GF-D8 (cell line): ENCODE results near the gene DGKG.

ENCODE experiments used
- DNase-seq: peaks from one replicate; lab custom pipeline; 2025; lab: John Stamatoyannopoulos, UW

Gene DGKG

DNA sequence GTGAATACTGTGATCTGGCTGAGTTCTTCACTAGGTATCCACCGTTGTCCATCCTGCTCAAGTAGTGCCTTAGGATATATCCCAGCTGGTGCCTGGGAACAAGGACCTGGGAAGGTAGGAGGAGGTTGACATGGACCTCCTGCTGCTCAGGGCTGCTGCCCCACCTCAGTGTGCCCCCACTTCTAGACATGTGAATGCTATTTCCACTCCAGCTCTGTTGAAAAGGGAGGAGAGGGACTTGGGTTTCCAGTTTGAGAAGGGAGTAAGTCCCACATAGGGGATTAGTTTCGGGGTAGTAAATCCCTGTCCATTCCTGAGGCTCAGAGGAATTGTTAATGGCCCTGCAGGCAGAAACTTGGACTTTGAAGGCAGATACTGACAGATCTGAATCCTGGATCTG, 220.2 kb downstream of the DGKG start:
- DNase-seq, result no peak

DNA sequence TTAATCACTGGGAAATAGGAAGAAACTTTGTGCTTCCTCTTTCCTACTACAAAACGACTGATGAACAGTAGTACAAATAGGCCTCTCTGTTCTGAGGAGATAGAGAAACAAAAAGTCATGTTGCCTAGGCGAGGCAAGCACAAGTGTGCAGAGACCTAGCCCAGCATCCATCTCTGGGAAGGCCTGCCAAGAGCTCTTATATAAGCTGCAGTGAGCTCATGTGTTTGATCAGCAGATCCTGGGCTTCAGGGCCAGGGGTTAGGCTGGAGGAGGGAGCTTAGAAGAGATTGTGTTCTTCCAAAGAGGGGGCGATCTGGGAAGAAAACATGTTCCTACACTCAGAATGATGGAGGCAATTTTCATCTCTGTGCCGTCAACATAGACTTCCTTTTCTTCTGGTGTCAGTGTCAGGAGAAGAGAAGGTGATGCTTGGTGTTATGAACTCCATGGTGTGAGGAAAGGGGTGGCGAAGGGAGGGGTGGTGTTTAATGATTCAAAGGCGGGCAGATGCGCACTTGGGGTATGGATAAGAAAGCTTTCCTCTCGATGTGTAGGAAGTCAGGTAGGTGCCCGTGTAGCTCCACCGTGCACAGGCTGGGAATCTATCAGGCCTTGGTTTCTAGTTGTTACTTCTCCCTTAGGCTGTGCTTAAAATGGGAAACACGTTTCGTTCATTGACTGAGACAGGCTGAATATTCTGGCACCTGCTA, 223.6 kb downstream of the DGKG start:
- DNase-seq, result no peak

DNA sequence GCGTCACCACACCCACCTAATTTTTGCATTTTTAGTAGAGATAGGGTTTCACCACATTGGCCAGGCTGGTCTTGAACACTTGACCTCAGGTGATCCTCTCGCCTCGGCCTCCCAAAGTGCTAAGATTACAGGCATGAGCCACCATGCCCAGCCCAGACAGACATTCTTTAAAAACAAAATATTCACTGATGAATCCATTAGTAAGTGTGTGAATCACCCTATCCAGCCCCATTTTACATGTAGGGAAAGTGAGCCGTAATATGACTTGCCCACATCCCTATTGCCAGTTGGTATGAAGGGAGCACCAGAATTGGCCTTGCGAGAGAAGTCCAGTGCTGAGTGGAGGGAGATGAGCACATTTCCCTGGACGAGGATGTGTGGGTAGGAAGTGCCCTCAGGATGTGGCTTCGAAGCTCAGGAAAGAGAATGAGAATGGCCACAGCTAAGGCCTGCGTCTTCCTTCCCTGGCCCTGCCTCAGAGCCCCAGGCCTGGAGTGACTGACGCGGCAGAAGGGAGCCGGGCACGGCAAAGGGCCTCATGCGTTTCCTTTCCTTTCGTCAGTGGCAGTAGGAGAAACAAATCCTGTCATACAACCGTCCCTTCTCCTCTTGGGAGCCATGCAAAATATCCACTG, 224.9 kb downstream of the DGKG start:
- DNase-seq, result no peak

DNA sequence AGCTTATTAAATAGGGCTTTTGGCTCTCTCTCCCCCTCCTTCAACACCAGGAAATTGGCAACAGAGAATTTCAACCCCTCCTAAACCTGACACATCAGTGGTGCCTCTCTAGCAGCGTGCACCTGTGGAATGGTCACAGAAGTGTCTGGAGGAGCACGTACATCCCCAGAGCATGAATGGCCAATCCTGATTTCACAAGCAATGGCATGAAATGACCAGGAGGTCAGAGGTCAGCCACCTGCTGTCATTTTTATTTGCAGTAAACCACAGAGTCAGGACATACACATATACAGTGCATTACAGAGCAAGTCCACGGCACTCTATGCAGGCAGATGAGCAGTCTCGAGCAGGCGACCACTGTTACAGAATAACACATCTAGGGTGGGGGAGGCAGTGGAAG, 228.1 kb downstream of the DGKG start:
- DNase-seq, result no peak

DNA sequence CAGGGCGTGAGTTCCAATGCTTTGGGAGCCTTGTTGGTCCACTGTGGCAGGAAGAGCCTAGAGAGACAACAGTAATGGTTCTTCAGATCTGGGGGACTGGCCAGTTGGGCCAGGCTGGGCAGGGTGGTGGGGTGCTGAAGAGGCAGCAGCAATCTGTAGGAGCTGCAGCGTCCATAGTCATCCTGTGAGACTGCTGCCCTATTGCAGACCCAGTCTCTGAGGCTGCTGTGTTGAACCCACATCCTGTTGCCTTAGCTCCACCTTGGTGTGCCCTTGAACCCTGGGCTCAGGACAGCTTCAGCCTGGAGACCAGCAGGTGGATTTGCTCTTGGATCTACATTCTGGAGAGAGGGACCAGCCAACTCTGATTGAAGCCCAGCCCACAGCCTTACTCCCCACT, 229.5 kb downstream of the DGKG start:
- DNase-seq, result no peak

DNA sequence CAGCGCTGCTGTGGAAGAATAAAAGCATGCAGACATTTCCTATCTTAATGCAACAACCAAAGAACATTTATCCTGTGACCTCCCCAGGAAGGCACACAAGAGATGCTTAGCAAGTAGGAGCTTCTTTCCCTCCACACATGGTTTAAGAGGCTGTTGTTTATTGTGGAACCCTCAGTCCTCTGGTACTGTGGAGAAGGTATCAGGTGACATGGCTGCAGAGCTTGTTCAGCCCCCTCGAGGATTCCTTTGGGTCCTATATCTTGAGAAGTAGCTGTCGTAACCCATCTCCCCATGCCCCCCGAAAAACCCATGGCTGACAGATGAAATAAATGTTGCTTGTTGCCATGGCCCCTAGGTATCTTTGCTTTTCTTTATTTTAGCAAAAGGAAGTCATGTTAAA, 232.8 kb downstream of the DGKG start:
- DNase-seq, result no peak

DNA sequence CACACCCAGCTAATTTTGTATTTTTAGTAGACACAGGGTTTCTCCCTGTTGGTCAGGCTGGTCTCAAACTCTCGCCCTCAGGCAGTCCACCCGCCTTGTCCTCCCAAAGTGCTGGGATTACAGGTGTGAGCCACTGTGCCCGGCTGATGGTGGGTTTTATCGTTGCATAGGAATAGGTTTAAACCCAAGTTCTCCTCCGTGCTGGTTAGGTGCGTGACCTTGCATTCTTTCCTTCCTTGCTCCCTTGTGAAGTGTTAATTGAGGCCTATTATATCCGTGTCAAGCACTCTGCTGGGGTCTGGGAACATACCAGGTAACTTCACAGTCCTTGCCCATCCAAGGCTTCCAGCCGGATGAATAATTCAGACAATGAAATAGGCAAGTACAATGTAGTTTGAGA, 233.9 kb downstream of the DGKG start:
- no peak for DNase-seq

DNA sequence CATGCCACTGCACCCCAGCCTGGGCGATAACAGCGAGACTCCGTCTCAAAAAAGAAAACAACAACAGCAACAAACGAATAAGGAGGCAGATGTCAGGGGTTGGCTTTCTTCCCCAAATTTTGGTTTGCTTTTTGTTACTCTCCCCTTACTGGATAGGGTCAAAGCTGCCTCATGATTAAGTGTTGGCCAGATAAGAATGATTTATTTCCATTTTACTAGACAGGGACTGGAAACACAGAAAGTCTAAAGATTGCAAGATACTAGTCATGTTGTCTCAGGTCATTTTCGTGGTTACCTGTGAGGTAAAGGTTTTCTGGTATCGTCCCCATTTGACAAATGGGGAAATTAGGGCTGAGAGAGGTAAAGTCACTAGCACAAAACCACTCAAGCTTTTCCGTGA, 234.6 kb downstream of the DGKG start:
- DNase-seq, result no peak

DNA sequence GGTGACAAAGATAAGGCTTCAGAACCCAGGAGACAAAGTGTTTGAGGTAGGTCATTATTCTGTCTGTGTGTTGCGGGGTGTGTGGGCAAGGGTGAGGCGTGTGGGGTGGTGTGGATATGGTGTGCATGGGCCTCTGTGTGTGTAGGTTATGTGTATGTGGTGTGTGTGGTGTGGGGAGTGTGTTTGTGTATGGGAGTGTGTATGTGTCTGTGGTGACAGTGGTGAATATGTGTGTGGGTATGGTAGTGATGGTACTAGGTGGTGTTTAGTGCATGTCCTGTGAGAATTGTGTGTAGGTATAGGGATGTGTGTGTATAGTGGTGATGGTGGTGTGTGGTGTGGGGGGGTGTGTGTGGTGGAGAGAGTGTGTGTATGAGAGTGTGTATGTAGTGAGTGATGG, 236.9 kb downstream of the DGKG start:
- DNase-seq, result no peak

DNA sequence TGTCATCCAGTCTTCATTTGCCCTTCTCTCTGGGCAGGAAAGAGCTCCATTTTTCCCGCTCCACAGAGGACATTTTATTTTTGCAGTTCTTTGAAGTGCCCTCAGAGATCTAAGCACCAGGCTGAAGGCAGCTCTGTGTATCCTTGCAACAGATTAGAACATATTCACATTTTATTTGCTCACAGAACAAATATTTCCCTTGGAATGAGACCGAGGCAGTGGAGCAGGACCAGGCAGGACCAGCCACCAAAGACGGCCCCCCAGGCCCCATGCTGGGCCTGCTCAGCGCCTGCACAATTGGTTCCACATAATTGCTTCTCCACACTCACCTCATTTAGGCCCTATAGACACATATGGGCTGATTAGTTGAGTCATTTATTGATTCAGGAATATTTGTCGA, 237.4 kb downstream of the DGKG start:
- no peak for DNase-seq

DNA sequence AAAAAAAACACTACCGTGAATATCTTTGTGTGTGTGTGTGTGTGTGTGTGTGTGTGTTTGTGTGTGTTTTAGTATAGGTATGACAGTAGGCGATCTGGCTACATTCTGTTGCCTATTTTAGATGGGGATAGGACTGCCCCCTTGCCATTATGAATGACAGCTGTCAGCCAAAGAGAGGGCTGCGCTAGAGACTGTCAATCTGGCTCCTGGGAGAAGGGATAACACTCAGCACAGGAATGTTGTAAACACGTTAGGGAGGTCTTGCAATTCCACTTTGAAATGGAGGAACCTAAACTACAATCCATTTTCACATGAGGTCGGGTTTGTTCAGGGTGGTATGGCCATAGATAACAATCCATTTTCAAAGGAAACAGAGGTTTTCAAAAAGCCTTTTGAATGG, 239.0 kb downstream of the DGKG start:
- DNase-seq, result no peak

DNA sequence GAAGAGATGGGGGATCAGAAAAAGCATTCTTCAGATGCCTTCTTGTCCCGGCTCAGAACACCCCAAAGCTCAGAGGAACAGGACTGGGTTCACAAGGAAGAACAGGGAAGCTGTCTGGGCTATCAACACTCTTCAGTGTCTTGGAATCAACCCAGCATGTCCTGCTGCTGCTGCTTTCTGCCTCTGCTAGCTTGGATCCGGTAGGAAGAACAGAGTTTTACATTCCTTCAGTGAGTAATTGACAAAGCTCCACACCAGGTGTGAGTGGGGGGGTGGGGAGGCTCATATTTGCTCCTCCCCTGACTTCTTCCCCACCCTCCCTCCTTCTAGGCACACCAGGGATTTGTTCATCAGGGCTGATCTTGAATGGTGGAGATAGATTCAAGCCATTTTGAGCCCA, 240.1 kb downstream of the DGKG start:
- DNase-seq, result no peak

DNA sequence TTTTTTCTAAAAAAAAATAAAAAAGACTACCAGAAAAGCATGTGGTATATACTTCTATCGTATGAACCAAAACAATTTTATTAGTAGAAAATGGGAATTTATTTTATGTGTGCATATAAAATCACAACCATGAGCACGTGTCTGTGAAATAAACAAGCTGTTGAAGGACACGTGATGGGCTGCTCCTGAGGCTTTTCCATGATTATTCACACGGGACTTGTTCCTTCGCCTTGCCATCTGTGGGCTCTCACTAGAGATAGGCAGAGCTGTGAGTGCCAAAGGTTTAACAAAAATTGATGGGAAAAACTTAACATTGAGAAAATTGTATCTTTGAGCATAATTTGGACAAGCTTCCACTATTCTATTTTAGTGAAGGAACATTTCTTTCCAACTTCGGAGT, 240.8 kb downstream of the DGKG start:
- DNase-seq, result no peak

DNA sequence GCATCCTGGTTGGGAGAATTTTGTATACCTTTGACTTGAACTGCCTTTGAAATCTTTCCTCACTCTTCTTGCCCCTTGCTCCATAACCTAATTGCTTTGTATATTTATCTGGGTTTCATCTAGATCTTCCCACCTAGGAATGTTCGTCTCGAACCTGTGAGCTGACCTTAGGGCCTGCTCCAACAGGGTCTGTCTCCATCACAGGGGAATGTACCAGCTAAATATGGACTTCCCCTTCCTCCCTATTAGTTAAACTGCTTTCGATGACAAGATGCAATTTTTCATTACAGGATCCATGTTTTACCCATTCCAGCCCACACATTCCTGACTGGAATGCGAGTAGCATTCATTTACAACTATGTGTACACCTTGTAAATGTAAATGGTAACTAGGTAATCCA, 242.5 kb downstream of the DGKG start:
- DNase-seq, result no peak

DNA sequence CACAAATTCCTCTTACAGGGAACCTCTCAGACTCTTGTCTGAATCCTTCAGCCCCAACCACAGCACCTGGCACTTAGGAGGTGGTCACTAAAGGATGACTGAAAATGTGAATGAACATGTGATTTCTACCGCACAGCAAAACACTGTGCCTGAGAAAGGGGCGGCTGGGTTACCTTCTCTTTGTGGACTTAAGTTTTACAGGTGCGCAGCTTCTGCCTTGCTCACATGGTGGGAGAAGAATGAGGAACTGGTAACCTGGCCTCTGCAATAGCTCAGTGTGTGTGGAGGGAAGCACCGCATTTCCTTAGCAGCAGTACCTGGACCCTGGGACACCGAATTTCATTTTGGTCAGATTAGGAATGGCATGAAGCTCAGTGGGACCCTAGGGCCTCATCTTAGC, 243.3 kb downstream of the DGKG start:
- DNase-seq, result no peak

DNA sequence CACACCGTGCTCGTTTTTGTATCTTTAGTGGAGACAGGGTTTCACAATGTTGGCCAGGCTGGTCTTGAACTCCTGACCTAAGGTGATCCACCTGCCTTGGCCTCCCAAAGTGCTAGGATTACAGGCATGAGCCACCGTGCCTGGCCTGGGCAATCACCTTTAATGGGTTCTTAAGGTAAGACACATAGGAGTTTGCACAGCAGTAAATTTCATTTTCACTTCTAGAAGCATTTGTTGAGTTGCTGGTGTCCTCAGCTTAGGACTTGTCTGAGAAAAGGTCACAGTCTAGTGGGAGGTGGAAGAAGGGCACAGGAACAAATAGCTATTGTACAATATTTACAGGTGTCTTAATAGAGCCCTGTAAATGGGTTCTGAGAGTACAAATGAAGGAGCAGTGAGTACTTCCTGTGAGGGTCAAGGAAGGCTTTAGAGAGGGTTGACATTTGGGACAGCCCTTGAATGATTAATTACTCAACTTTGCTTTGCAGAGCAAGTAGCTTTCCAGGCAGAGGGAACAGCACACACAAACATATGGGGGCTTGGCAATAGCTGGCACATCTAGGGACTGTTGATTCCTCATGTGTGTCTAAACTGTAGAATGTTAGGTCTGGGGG, 244.4 kb downstream of the DGKG start:
- DNase-seq, result no peak

DNA sequence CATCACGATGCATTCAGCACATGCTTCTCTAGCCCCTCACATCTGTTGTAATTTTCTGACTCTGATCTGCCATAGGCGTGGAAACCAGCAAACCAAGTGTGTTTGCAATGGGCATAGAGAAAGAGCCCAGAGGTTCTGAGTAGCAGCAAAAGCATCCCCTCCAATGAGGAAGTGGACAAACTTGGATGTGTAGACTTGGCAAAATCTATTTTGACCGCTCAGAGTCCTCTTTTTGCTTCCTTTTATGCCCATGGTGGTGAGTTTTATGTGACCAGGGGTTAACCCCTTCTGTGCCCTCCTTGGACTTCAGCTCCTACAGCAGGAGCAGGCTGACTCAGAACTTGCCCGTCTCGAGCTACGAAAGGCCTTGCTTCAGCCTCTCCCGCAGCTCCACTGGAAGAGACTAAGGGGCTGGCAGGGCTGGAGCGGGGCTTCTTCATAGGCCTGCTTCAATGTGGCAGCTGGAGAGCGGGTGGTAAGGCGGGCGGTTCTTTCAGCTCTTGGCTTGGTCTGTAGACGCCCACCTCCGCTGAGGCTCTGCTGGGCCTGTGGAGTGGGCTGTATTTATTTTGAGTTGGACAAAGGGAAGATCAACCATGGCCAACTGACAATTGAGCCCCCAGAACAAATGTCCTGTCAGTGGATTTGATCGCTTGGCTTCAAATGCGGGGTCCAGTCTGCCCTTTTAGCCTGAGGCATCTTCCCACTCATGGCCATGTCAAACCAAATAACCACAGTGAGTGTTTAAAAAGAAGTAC, 246.6 kb downstream of the DGKG start:
- no peak for DNase-seq

DNA sequence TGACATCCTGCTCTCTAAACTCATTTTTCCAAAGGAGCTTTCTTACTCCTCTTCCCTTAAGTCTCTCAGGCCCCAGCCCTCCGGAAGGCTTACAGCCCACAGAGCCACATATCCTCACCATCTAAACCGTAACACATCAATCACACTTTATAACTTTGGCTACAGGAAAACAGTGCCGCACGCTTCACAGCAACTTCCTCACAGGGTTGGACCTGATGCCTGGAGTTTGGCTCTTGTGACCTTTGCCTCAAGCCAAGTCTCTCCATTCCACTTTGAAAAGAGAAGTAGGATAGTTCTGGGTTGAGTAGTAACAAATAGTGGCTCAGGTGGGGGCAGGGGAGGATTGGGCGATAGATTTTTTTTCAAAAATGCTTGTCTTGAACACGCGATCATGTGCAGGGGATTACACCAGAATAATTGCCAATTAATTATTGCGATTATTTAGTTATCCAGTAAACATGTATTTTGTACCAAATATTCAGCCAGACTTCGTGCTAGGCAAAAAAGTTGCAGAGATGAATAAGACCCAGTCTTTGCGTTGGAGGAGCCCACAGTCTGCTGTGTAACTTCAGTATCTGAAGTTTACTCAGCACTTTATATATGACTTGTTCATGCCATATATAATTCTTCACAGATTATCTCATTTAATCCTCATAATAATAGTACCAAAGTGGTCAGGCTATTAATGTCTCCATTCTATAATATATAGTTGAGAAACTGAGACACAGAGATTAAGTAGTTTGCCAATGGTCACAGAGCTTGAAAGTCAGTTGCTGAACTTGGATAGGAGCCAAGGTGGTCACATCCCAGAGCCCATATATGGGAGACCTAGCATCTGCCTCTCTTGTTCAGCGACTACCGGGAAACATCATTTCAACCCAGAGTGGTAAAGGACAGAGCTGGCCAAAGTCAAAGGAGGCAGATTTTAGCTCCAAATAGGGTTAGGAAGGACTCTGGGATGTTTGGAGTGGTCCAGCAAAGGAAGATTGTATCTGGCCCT, 250.8 kb downstream of the DGKG start:
- peak; percentile 57 for DNase-seq

DNA sequence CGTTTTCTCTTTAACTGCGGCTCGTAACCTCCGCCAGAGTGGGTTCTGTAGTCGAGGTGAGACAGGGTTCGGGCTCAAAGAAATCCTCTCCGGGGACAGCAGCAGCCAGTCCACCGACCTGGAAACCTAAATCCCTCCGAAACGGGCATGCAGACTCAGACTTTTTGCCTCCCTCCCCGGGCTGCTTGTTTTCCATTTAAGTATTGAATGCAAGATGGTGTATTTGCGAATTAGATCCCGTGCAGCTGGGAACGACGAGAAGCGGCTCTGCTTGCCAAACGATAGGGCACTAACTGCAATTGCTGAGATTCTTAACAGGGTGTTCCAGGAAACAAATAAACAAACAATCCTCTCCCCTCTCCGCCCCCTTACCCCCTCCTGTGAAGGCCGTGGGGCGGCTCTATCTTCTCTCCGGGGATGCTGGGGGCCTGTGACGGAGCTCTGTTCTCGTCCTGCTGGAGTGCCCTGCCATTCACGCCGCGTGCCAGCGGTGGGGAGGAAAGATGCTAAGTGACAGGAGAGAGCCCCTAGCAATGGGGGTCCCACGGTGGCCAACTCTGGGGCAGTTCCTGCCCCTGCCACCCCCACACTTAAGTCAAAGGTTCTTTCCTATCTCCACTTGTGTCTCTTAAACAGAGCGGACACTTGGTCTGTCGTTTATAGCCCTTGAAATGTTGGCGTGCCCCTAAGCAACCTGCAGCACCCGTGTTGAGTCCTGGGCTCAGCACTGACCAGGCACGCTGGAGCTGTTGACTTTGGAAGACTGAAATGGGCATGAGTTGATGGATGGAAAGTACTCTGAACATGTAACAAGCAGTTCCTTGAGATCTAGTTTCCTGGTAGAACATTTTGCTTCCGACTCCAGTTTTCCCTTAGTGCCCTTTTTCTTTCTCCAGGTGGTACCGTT, 251.9 kb downstream of the DGKG start:
- no peak for DNase-seq
